IMR-90 (cell line): ENCODE results near the gene SAMD4B.

ENCODE experiments used
- CEBPB ChIP-seq: IDR thresholded peaks from 2 replicates; pipeline ENCODE4 v1.6.1; 2012; ENCODE audit warnings: low read depth, low read length, improper control_type of control experiment
- CTCF ChIP-seq: conservative IDR thresholded peaks from 2 replicates; pipeline ENCODE4 v1.5.1; 2012; ENCODE audit warnings: mild to moderate bottlenecking, low read depth, low read length, improper control_type of control experiment
- RCOR1 ChIP-seq: IDR thresholded peaks from 2 replicates; pipeline ENCODE4 v1.6.1; 2012; ENCODE audit warnings: mild to moderate bottlenecking, low read length, improper control_type of control experiment; ENCODE audit not compliant: insufficient replicate concordance
- RFX5 ChIP-seq: IDR thresholded peaks from 2 replicates; pipeline ENCODE4 v1.8.0; 2012; ENCODE audit warnings: low read depth, mild to moderate bottlenecking, low read length, moderate library complexity

DNA sequence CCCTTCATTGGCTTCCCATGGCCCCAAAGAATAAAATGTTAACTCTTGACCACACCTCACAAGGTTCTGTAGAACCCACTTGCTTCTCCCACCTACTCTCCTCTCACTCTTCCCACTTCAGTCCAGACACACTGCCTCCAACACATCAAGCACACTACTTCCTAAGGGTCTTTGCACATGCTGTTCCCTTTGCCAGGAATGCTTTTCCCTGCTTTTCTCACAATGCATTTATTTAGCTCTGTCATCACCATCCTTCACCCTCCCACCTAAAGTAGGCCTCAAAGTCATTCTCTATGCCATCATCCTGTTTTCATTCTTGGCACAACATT lies 38.1 kb upstream of the SAMD4B start:
- TF ChIP-seq RCOR1 (no peak), CTCF (no peak), RFX5 (no peak), CEBPB (no peak)
